Measurements from ENCODE around the gene MICAL2.

DNA sequence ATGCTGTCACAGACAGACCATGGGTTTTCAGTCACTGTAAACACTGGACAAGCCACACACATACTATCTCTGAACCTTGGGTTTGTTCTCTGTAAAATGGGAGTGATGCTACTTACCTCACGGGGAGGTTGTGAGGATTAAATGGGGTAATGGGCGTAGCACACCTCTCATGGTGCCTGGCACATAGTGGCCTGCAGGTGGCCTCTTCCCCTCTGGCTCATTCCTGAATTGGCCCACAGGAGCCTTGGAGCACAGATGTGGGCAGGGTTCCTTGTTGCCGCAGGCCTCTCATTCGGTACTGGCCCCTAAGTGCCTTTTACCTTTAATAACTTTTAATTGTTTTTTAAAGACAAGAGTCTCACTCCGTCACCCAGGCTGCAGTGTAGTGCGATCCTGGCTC, 11.7 kb downstream of the MICAL2 start:
- TF ChIP-seq, protein P1, sequence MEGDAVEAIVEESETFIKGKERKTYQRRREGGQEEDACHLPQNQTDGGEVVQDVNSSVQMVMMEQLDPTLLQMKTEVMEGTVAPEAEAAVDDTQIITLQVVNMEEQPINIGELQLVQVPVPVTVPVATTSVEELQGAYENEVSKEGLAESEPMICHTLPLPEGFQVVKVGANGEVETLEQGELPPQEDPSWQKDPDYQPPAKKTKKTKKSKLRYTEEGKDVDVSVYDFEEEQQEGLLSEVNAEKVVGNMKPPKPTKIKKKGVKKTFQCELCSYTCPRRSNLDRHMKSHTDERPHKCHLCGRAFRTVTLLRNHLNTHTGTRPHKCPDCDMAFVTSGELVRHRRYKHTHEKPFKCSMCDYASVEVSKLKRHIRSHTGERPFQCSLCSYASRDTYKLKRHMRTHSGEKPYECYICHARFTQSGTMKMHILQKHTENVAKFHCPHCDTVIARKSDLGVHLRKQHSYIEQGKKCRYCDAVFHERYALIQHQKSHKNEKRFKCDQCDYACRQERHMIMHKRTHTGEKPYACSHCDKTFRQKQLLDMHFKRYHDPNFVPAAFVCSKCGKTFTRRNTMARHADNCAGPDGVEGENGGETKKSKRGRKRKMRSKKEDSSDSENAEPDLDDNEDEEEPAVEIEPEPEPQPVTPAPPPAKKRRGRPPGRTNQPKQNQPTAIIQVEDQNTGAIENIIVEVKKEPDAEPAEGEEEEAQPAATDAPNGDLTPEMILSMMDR (IDR thresholded peaks at IDR 0.05 in 2 of 3, conservative IDR thresholded peaks at IDR 0.05 in 1 of 3; ENCODE audit: borderline replicate concordance in 1 of 3, insufficient read depth in 1 of 3, low read depth in 2 of 3, low read length in 2 of 3), result peak; percentile 55 to 82 (median 72); a peak in 5 of 6 replicates
- TF ChIP-seq SIN3A (IDR thresholded peaks at IDR 0.05; ENCODE audit: low read depth) (no peak), MAX (IDR thresholded peaks at IDR 0.05) (no peak), POLR2AphosphoS5 (IDR thresholded peaks at IDR 0.05; ENCODE audit: low read depth, low read length) (no peak), ZBTB33 (IDR thresholded peaks at IDR 0.05; ENCODE audit: extremely low read depth, insufficient replicate concordance, low read length) (no peak), POLR2A (IDR thresholded peaks at IDR 0.05; ENCODE audit: borderline replicate concordance, extremely low read depth, insufficient read depth, insufficient read length) (no peak), EZH2phosphoT487 (IDR thresholded peaks at IDR 0.05; ENCODE audit: borderline replicate concordance) (no peak), YY1 (IDR thresholded peaks at IDR 0.05; ENCODE audit: extremely low read depth, insufficient replicate concordance, low read depth, low read length) (no peak)

Measured in HCT116 (cell line).